H9 (cell line): ENCODE results near the gene POLR3H. TPM values are rescaled to one million over a fixed set of nuclear protein-coding genes. Genes with fewer than 3 reads are reported as not detected.
A peak's percentile ranks its signal among the peaks of the same experiment; 100 is the strongest.

ENCODE experiments used
- DNase-seq: peaks from one replicate; pipeline ENCODE4 v3.0.0-alpha.2; 2017
- H2AFZ ChIP-seq: one replicate; pipeline ENCODE4 v1.6.1; 2013; ENCODE audit warnings: mild to moderate bottlenecking, low read length, control low read depth, moderate library complexity
- H2AK5ac ChIP-seq: 2 replicates; pipeline ENCODE4 v1.6.1; 2013; ENCODE audit warnings: low read length, control low read depth, mixed read lengths; ENCODE audit not compliant: insufficient read length
- H2BK120ac ChIP-seq: one replicate; pipeline ENCODE4 v1.6.1; 2013; ENCODE audit warnings: low read depth, mild to moderate bottlenecking, low read length, control low read depth, inconsistent platforms; ENCODE audit not compliant: poor library complexity, severe bottlenecking
- H2BK12ac ChIP-seq: 2 replicates; pipeline ENCODE4 v1.6.1; 2013; ENCODE audit warnings: low read length, control low read depth, mixed read lengths, low read depth; ENCODE audit not compliant: insufficient read length
- H2BK15ac ChIP-seq: 2 replicates; pipeline ENCODE4 v1.6.1; 2013; ENCODE audit warnings: low read depth, low read length, control low read depth
- H2BK20ac ChIP-seq: one replicate; pipeline ENCODE4 v1.6.1; 2013; ENCODE audit warnings: low read depth, mild to moderate bottlenecking, low read length, control low read depth, inconsistent platforms; ENCODE audit not compliant: poor library complexity, severe bottlenecking
- H2BK5ac ChIP-seq: 2 replicates; pipeline ENCODE4 v1.6.1; 2013; ENCODE audit warnings: low read length, control low read depth, mixed read lengths; ENCODE audit not compliant: insufficient read length
- H3K14ac ChIP-seq: 2 replicates; pipeline ENCODE4 v1.6.1; 2013; ENCODE audit warnings: low read length, control low read depth; ENCODE audit not compliant: insufficient read depth
- H3K18ac ChIP-seq: 2 replicates; pipeline ENCODE4 v1.6.1; 2013; ENCODE audit warnings: low read depth, mild to moderate bottlenecking, mixed read lengths, low read length, control low read depth; ENCODE audit not compliant: insufficient read length
- H3K23ac ChIP-seq: 2 replicates; pipeline ENCODE4 v1.6.1; 2013; ENCODE audit warnings: low read length, control low read depth, mixed read lengths, low read depth; ENCODE audit not compliant: insufficient read length
- H3K23me2 ChIP-seq: 2 replicates; pipeline ENCODE4 v1.6.1; 2013; ENCODE audit warnings: low read depth, mild to moderate bottlenecking, mixed read lengths, low read length, control low read depth; ENCODE audit not compliant: insufficient read length, poor library complexity, severe bottlenecking
- H3K27ac ChIP-seq: 2 replicates; pipeline ENCODE4 v1.5.1; 2013; ENCODE audit warnings: low read length, control low read depth, mixed read lengths, low read depth; ENCODE audit not compliant: insufficient read length
- H3K27me3 ChIP-seq: 2 replicates; pipeline ENCODE4 v1.6.1; 2013; ENCODE audit warnings: low read length, control low read depth, inconsistent platforms; ENCODE audit not compliant: insufficient read depth
- H3K4ac ChIP-seq: 2 replicates; pipeline ENCODE4 v1.6.1; 2013; ENCODE audit warnings: low read depth, mild to moderate bottlenecking, control low read depth, inconsistent platforms, low read length, moderate library complexity
- H3K4me1 ChIP-seq: 2 replicates; pipeline ENCODE4 v1.6.1; 2013; ENCODE audit warnings: low read length, control low read depth, inconsistent platforms; ENCODE audit not compliant: insufficient read depth
- H3K4me2 ChIP-seq: 2 replicates; pipeline ENCODE4 v1.6.1; 2013; ENCODE audit warnings: low read length, control low read depth, mixed read lengths; ENCODE audit not compliant: insufficient read length, insufficient read depth
- H3K56ac ChIP-seq: 2 replicates; pipeline ENCODE4 v1.6.1; 2013; ENCODE audit warnings: low read depth, mild to moderate bottlenecking, mixed read lengths, low read length, control low read depth; ENCODE audit not compliant: insufficient read length
- H3K79me1 ChIP-seq: 2 replicates; pipeline ENCODE4 v1.6.1; 2013; ENCODE audit warnings: low read depth, mild to moderate bottlenecking, moderate library complexity, low read length, control low read depth, inconsistent platforms; ENCODE audit not compliant: insufficient read depth, poor library complexity, severe bottlenecking
- H3K79me2 ChIP-seq: 2 replicates; pipeline ENCODE4 v1.6.1; 2013; ENCODE audit warnings: low read length, control low read depth, inconsistent platforms; ENCODE audit not compliant: insufficient read depth
- H3K9ac ChIP-seq: 2 replicates; pipeline ENCODE4 v1.6.1; 2013; ENCODE audit warnings: low read length, control low read depth, mixed read lengths; ENCODE audit not compliant: insufficient read length; ENCODE audit errors: extremely low read depth
- H3K9me3 ChIP-seq: one replicate; pipeline ENCODE4 v1.6.1; 2013; ENCODE audit warnings: low read depth, low read length, inconsistent platforms; ENCODE audit not compliant: control insufficient read depth
- H3T11ph ChIP-seq: one replicate; pipeline ENCODE4 v1.6.1; 2013; ENCODE audit warnings: mild to moderate bottlenecking, low read length, control low read depth, inconsistent platforms
- H4K20me1 ChIP-seq: one replicate; pipeline ENCODE4 v1.6.1; 2013; ENCODE audit not compliant: control insufficient read depth, insufficient read length, insufficient read depth
- H4K5ac ChIP-seq: 2 replicates; pipeline ENCODE4 v1.6.1; 2013; ENCODE audit warnings: low read depth, mild to moderate bottlenecking, mixed read lengths, low read length, control low read depth; ENCODE audit not compliant: insufficient read length
- H4K8ac ChIP-seq: replicated peaks from 2 replicates; pipeline ENCODE4 v1.6.1; 2013; ENCODE audit warnings: low read length, control low read depth, mixed read lengths, low read depth; ENCODE audit not compliant: insufficient read length
- H4K91ac ChIP-seq: 2 replicates; pipeline ENCODE4 v1.6.1; 2013; ENCODE audit warnings: low read depth, mild to moderate bottlenecking, moderate library complexity, mixed read lengths, low read length, control low read depth; ENCODE audit not compliant: insufficient read length
- H3K27ac Mint-ChIP-seq, 3 experiments: 2 replicates in 2 of 3; 3 replicates in 1 of 3; pipeline ENCODE4 v1.8.0; 2020 to 2021; ENCODE audit warnings: mixed read lengths in 3 of 3, mild to moderate bottlenecking in 1 of 3, moderate library complexity in 1 of 3
- H3K27me3 Mint-ChIP-seq: 2 replicates; pipeline ENCODE4 v1.8.0; 2021; ENCODE audit warnings: low read depth, mild to moderate bottlenecking, moderate library complexity, mixed read lengths
- H3K36me3 Mint-ChIP-seq, 3 experiments: 2 replicates in 2 of 3; 3 replicates in 1 of 3; pipeline ENCODE4 v1.8.0; 2020 to 2021; ENCODE audit warnings: low read depth in 3 of 3, mixed read lengths in 3 of 3; ENCODE audit not compliant: insufficient read depth in 1 of 3
- H3K4me1 Mint-ChIP-seq, 2 experiments: 2 replicates each; pipeline ENCODE4 v1.8.0; 2020; ENCODE audit warnings: mixed read lengths in 2 of 2
- H3K4me3 Mint-ChIP-seq, 2 experiments: 2 replicates in 1 of 2; 3 replicates in 1 of 2; pipeline ENCODE4 v1.8.0; 2020 to 2021; ENCODE audit warnings: mild to moderate bottlenecking in 2 of 2, mixed read lengths in 2 of 2, moderate library complexity in 1 of 2
- H3K9me3 Mint-ChIP-seq, 2 experiments: 2 replicates in 1 of 2; 3 replicates in 1 of 2; pipeline ENCODE4 v1.8.0; 2020; ENCODE audit warnings: mild to moderate bottlenecking in 2 of 2, mixed read lengths in 2 of 2, moderate library complexity in 1 of 2
- CTCF ChIP-seq: fragments of 200-600 bp; sonication (generic); conservative IDR thresholded peaks from 3 replicates; pipeline ENCODE4 v1.8.0; 2021; ENCODE audit warnings: antibody characterized with exemption, mild to moderate bottlenecking
- WGBS: extraction: QIAGEN DNeasy Blood & Tissue Kit; methylation state at CpG from one replicate; pipeline ENCODE4 v1.1.7; 2013; ENCODE audit warnings: missing lambda C conversion rate, low lambda C conversion rate, mixed read lengths; ENCODE audit not compliant: insufficient read length; ENCODE audit errors: extremely low coverage; 5-methylcytosine and 5-hydroxymethylcytosine counted together
- total RNA-seq: library from RNA; stranded (reverse); gene quantifications from 2 replicates; pipeline ENCODE4 v1.2.1, GENCODE V29; 2021

POLR3H gene
- total RNA-seq, 1 experiment from 2014 or later: 68.2 TPM

GRCh38 chr22:41511521-41511968 lies 32.7 kb downstream of the POLR3H start:
- Mint-ChIP-seq H3K4me3 (no peak overlapping the region), H3K9me3 (no peaks in the 10 kb centered on the region), H3K27ac (peak overlapping the region in 2 of 3 experiments; percentile 53 to 74; a peak in 3 of 7 replicates), H3K4me1 (peaks cover 19 to 24% of the 10 kb centered on the region in 2 experiments), H3K36me3 (peaks cover 33 to 55% (median 54%) of the 10 kb centered on the region in 3 experiments; a peak in 6 of 7 replicates), H3K27me3 (no peaks in the 10 kb centered on the region)
- Histone ChIP-seq H3K27me3 (no peaks in the 10 kb centered on the region), H2AK5ac (no peak overlapping the region), H3K27ac (no peak overlapping the region), H3K23ac (no peak overlapping the region), H2AFZ (no peak overlapping the region), H3K23me2 (no peaks in the 10 kb centered on the region), H3K79me2 (no peaks in the 10 kb centered on the region), H3K14ac (no peak overlapping the region), H3K4me1 (peaks cover 5% of the 10 kb centered on the region; the same call in 1 of the 2 replicates), H3K4me2 (no peak overlapping the region), H2BK20ac (no peak overlapping the region), H4K8ac (no peak overlapping the region), H3K18ac (no peak overlapping the region), H3K79me1 (no peaks in the 10 kb centered on the region), H4K20me1 (no peaks in the 10 kb centered on the region), H3K9me3 (no peaks in the 10 kb centered on the region), H3T11ph (no peak overlapping the region), H3K56ac (no peak overlapping the region), H2BK15ac (no peak overlapping the region), H3K4ac (no peak overlapping the region), H4K5ac (no peak overlapping the region), H4K91ac (no peak overlapping the region), H3K9ac (no peak overlapping the region), H2BK120ac (no peak overlapping the region), H2BK12ac (no peak overlapping the region), H2BK5ac (no peak overlapping the region)
- no peak for DNase-seq
- no CpG with 5 or more reads among the region's 2 CpGs for WGBS
- no peak for TF ChIP-seq CTCF
